Measurements from ENCODE around the gene LIMA1.
"Not testable (repeated sequence)": the region's sequence is repeated elsewhere in the genome, so short reads cannot be mapped to it uniquely, and the experiment has no call there.

- not testable (repeated sequence) for TF ChIP-seq CTCF, POLR2A (IDR thresholded peaks at IDR 0.05)
These were observed 41.5 kb upstream of the LIMA1 start for GRCh38 chr12:50324770-50325169.
